NCI-H82 treated with DMSO at 0.1 percent for 48 hours (cell line): ENCODE results near the gene HMGXB4.

Experiments
- DNase-seq: peaks from one replicate; lab custom pipeline; 2025; ENCODE audit not compliant: unreplicated experiment; lab: John Stamatoyannopoulos, UW

HMGXB4 gene

GRCh38 chr22:35324762-35325161 lies 67.5 kb downstream of the HMGXB4 start:
- DNase-seq, result no peak

- no peak for DNase-seq
Observed at GRCh38 chr22:35325209-35325608, 67.9 kb downstream of the HMGXB4 start.

GRCh38 chr22:35326854-35327562 lies 69.7 kb downstream of the HMGXB4 start:
- DNase-seq, result no peak

- no peak for DNase-seq
Observed at GRCh38 chr22:35327690-35328471, 70.6 kb downstream of the HMGXB4 start.

- DNase-seq, result no peak
Observed at GRCh38 chr22:35328472-35328885, 71.2 kb downstream of the HMGXB4 start.

- DNase-seq, result no peak
Observed at GRCh38 chr22:35329114-35329847, 72.0 kb downstream of the HMGXB4 start.

- DNase-seq, result no peak
Observed at GRCh38 chr22:35330258-35330861, 73.1 kb downstream of the HMGXB4 start.

GRCh38 chr22:35332278-35332677 lies 75.0 kb downstream of the HMGXB4 start:
- no peak for DNase-seq

- no peak for DNase-seq
Observed at GRCh38 chr22:35333220-35333619, 75.9 kb downstream of the HMGXB4 start.

DNA sequence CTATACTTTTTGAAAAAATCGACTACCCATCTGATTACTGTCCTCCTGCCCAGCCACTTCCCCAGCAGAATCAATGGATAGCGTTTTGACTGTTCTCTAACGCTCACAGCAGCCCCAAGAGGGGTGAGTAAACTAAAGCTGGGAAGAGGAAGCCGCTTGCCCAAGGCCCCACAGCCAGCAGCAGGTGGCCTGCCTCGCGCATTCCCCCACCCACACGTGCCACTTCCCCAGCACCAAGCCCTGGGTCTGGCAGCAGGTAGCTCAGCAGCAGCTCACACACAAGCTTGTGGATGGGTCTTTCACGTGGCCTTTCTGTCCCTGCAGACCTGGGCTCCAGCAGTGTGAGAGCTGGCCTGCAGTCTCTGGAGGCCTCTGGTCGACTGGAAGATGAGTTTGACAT lies 76.7 kb downstream of the HMGXB4 start:
- no peak for DNase-seq

- DNase-seq, result no peak
Observed at GRCh38 chr22:35335468-35335867, 78.2 kb downstream of the HMGXB4 start.

GRCh38 chr22:35335936-35336781 lies 78.9 kb downstream of the HMGXB4 start:
- DNase-seq, result no peak

GRCh38 chr22:35337932-35338331 lies 80.6 kb downstream of the HMGXB4 start:
- DNase-seq, result no peak

- DNase-seq, result no peak
Observed at GRCh38 chr22:35341090-35341874, 84.0 kb downstream of the HMGXB4 start.

DNA sequence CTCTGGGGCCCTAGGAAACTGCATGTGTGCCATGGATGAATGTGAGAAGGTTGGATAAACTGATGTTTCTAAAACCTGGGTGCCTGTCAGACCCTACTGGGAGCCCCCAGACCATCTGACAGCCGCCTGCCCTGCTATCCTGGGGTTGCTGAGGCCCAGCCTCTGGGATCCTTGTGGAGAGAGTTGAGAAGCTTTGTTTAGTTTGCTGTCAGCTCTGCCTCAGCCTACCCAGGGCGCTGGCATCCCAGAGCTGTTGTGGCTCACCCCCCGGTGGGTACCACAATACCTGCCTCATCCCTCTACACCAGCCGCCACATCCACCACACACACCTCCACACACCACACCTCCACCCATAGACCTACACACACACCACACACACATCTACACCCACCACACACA lies 85.1 kb downstream of the HMGXB4 start:
- no peak for DNase-seq

DNA sequence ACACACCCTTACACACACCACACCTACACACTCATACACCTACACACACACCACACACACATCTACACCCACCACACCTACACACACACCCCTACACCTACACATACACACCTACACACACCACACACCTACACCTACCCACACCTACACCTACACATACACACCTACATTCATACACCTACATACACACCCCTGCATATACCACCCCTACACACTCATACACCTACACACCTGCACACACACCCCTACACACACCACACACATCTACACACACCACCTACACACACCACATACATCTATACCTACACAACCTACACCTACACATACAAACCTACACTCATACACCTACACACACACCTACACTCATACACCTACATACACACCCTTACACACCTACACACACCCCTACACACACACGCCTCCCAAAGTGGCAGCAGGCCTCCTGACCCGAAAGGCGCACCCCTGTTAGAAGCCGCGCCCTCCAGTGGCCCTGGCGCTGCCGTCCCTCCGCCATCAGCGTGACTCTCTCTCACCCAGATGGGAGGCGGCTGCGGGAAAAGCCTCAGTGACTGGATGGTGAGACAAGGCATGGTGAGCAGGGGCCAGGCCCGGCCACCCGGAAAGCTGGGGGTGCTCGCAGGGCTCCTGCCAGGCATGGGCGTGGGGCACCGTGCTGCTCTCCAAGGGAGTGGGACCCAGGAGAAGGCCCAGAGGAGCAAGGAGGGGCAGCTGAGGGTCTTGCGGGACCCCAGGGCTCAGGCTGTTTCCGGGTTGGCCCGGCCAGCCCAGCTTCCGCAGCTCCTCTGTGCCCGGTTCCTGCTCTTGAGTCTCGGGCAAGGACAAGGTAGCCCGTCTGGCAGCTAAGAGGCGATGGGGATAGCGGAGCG lies 86.6 kb downstream of the HMGXB4 start:
- no peak for DNase-seq

DNA sequence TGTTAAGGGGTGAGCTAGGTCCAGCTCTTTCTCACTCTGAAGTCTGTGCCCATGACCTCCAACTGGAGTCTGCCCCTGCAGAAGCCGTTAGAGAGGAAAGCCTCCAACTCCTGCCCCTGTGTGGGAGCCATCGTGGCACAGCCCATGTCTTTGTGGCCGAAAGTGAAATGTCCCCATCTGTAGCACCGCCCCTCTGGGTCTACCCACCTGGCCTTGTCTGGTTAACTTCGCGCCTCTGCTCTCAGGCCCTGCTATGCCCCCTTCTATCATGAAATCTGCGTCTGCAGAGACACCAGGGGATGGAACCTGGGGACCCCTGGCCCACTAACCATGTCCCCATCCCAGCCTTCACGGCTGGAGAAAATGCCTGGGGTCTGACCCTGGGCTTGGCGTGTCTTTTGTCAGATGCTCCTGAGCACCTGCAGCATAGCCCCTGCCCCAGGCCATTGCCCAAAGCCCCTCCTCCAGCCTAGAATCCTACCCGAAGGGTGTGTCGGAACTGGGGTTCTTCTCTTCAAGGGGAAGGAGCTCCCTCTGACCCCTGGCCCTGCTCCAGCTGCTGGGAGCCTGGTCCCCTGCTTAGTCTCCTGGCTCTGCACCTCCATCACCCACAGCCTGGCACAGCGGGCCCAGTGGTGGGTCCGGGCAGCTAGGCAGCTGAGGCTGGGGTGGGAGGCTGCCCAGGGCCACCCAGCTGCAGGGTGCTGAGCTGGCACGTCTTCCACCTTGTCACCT lies 87.8 kb downstream of the HMGXB4 start:
- DNase-seq, result no peak
